GM18873 (cell line): ENCODE results near the gene MINAR1.

Experiments used
- ATAC-seq: cut with Tn5 transposase; IDR thresholded peaks from one replicate; pipeline ENCODE4 v1.9.1; 2021; ENCODE audit warnings: mild to moderate bottlenecking, moderate library complexity, moderate number of reproducible peaks; ENCODE audit not compliant: unreplicated experiment, low FRiP score

Gene MINAR1

DNA sequence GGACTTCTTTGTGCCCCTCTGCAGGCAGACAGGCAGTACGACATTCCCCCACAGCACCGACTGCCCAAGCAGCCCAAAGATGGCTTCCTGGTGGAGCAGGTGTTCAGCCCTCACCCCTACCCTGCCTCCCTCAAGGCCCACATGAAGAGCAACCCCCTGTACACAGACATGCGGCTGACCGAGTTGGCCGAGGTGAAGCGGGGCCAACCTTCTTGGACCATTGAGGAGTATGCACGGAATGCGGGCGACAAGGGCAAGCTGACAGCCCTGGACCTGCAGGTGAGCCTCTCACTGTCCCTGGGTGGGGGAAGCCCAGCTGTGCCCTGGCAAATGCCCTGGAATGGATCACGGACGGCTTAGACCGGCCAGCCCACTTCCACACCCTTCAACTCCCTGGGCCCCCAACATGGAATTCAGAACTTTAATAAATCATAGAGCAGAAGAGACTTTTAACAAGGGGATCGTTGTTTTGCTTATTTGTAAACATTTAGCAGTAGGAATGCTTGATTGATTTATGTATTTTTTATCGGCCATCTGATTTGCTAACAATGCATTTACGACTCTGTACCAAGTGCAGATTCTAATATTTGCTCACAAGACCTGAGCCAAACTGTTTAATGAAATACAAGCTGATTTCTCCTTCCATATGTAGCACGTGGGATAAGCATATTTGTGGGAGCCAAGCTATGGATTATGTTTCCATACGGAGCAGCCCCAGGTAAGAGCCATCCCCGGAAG is 31.1 kb downstream of the MINAR1 start:
- no peak for ATAC-seq

DNA sequence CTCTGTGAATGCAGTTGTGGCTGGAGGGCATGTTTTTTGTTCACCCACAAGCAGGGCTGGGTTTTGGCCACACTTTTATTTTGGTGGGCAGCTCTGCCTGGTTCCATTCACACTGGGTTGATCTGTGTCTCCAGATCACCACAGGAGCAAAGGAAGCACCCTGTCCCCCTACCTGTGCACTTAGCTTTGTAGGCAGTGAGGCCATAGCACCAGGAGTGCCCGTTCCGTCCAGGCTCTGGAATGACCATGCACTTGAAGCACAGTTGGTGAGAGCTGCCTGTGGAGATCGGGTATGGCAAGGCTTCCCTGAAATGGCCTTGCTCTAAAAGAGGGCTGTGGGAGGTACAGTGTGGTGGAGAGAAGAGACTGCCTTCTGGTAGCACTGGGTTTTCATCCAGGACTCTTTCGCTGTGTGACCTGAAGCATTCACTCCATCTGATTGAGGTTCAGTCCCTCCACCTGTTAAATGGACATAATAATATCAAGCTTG is 31.7 kb downstream of the MINAR1 start:
- ATAC-seq: no peak

DNA sequence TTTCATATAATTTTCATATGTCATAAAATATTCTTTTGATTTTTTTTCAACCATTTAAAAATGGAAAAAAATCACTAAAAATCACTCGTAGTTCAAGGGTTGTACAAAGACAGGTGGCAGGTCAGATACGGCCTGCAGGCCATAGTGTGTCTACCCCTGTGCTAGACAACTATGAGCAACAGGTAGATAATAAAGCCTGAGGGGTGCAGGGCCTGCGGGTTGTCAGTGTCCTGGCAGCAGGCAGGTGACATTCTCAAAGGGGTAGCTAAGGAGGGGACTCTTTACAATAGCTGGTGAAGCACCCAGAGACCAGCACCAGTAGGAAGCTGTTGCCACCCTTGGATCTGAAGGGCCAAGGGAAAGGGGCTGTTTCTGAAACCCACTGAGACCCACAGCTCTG is 34.4 kb downstream of the MINAR1 start:
- no peak for ATAC-seq

DNA sequence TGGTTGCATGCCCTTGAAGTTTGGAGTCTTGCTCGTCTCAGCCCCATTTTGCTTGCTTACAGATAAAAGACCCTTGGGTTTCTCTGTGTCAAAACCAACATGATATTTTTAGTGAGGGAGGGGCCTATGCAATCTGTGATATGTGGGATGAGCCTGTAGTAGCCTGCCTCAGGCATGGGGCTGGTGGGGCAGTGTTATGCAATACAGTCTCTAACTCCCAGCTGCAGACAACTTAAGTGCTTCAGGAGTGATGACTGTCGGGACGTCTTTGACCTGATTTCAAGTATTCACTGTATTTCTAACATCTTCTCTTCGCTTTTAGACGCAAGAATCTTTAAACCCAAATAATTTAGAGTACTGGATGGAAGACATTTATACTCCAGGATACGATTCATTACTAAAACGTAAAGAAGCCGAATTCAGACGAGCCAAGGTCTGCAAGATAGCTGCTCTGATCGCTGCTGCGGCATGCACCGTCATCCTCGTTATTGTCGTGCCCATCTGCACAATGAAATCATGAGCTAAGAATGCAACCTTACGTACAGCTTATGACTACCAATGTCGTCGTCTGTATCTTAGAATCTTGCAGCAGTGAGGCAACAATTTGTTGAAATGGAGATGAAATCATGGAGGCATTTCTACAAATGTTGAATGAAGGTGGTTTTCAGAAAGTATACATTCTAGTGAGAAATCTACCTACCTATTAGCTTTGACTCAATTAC is 35.9 kb downstream of the MINAR1 start:
- no peak for ATAC-seq

DNA sequence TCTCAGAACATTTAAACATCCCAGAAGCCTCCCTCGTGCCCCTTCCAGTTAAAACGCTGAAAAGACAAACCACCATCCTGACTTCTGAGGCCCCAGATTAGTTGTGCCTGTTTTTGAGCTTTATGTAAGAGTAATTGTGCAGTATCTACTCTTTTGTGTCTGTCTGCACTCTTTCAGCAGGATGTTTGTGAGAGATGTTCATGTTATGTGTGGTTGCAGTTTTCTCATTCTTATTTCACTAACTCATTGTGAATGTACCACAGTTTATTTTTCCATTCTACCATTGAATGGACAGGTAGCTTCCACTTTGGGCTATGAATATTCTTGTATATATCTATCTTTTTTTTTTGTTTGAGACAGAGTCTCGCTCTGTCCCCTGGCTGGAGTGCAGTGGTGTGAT is 40.3 kb downstream of the MINAR1 start:
- ATAC-seq: no peak

DNA sequence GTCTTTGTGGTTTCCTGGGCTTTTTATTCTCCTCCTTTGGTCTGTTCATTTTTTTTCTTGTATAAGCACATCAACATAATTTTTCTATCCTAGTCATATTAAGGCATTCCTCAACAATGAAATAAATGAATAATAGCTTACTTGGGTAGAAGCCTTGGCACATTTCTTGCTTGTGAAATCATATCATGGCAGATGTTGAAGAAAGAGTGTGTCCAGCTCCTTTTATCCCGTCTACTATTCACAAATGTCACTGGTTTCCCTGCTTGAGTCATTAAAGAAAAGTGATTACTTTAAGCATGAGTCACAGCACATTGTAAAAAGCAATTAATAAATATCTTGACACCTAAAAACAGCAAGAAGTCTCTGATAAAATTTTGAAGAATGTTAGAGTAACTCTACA is 42.1 kb downstream of the MINAR1 start:
- no peak for ATAC-seq

DNA sequence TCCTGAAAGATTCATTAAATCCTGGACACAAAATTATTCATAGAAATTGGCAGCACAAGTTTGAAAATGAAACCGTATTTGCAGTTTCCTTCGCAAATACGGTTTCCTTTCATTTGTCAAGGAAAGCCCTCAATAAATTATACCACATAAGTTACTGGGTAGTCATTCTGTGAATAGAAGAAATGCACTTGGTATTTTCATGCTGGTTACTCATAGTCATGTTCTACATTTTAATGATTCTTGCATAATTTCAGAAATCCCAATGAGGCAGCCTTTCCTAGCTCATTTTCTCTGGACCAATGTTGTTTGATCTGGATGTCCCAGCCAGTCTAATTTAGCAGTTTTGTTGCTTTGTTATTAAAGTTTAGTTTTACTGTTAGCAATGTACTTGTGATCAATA is 43.2 kb downstream of the MINAR1 start:
- ATAC-seq: no peak

DNA sequence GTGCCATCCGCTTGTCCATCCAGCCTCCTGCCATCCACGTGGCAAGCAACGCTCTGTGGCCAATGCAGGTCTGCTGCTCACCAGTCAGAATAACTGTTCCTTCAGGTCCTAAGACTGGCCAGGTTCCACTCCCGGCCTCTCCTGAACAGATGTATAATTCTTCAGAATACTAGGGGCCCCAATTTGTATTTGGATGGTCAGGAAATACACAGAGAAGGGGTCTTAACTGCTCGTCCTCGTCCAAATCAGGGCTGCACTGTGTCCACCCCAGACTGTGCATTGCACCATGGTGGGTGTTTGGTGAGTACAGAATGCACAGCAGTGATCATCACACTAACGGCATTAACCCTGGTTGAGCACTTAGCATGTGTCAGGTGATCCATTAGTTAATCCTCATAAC is 46.0 kb downstream of the MINAR1 start:
- no peak for ATAC-seq

DNA sequence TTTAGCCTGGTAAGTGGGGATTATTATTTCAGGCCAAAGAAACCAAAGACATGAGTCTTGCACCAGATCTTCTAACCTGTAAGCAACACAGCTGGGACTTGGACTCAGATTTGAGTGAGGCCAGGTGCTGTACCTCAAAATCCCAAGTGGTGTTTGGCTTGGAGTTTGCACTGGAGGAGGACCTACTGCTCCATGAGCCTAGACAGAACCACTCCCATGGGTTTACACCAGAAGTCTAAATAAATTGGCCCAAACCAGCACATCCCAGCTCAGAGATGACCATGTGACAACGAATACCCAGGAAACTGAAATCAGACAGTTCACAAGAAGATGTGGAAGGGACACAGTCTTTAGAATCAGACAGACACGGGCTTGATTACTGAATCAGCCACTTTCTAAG is 47.5 kb downstream of the MINAR1 start:
- ATAC-seq: no peak

DNA sequence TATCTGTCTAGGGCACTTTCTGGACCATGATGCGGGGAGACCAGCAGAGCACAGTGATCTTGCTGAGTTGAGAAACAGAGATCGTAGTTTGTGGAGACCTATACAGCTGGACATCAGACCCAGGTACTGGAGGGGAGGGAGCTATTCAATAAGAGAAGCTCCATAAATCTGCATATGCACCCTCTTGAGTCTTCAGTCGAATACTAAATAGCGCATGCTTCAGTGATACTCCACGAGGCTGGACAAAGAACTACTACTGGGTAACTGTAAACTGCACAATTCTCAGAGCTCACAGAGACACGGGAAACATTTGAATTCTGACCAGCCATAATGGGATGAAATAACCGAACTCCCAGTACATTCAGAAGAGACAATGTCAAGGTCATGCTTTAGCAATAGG is 49.7 kb downstream of the MINAR1 start:
- no peak for ATAC-seq
